Measurements from ENCODE around the gene RHBDL1. TPM values are rescaled to one million over a fixed set of nuclear protein-coding genes. Genes with fewer than 3 reads are reported as not detected.

Gene RHBDL1
- total and polyA plus RNA-seq, 2 of the 8 experiments (the other 6 are each of a cell fraction or from before 2014, with no cell fraction given) = 4.0 to 8.1 TPM

DNA sequence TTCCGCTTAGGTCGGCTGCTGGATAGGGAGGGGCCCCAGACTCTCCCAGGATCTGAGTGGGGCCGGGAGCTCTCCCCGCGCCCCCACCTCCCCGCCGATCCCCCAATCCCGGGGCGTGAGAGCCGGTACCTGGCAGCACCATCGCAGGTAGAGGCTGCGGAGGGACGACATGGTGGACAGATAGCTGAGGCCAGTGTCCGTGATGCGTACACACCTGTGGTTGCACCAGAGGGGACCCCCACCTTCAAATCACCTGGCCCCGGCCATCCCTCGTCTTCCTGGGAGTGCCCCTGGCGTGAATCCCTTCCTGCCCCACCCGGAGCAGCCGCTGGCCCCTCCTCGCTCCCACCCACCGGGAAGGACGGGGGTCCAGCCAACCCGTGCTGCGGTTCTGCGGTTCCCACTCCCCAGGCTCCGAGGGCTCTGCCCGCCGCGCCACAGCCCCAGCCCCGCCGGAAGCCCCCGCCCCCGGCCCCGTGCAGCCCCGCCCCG, 19.4 kb downstream of the RHBDL1 start:
- no peak overlapping the region for H3K4ac ChIP-seq (replicated peaks; ENCODE audit: insufficient read length, low read depth, low read length)
- no peak overlapping the region for H3K23ac ChIP-seq (ENCODE audit: insufficient read length)
- H3K18ac ChIP-seq (ENCODE audit: extremely low read depth, low read length) = no peak overlapping the region
- H3K79me2 ChIP-seq (ENCODE audit: control insufficient read depth in 1 of 2, insufficient read depth in 2 of 2, low read length in 2 of 2) = no peaks in the 10 kb centered on the region
- CTCF ChIA-PET (ENCODE audit: partially characterized antibody) = interaction anchor here (0.8 to 2.3 kb wide), 4 partner anchors 9 to 17 kb away, joined by 3 to 15 read pairs (median 6); no protein-coding TSS in a partner anchor
- H3K4me1 ChIP-seq (replicated peaks in 1 of 4; ENCODE audit: control insufficient read depth in 3 of 4, insufficient read depth in 4 of 4, low read length in 3 of 4) = peaks cover 0 to 13% (median 9%) of the 10 kb centered on the region in 4 experiments; a peak in 4 of 7 replicates
- no peak overlapping the region for H4K5ac ChIP-seq (ENCODE audit: insufficient read length, low read depth, low read length)
- no peak overlapping the region for H2AK5ac ChIP-seq (ENCODE audit: low read depth, low read length)
- no peak overlapping the region; the same call in 1 of the 2 replicates for H4K8ac ChIP-seq (ENCODE audit: extremely low read depth, insufficient read depth, low read length)
- H3K9ac ChIP-seq (replicated peaks in 1 of 4; ENCODE audit: extremely low read depth in 1 of 4, low read depth in 3 of 4, low read length in 3 of 4) = no peak overlapping the region
- WGBS, 2 experiments (ENCODE audit: extremely low coverage in 1 of 2, insufficient coverage in 1 of 2, insufficient read length in 1 of 2, insufficient replicate concordance in 2 of 2, low coverage in 1 of 2, low lambda C conversion rate in 2 of 2, missing lambda C conversion rate in 1 of 2) = 6% methylated on average over 15 of the region's 37 CpGs; no CpG with 5 or more reads in 1 of the 2 experiments
- POLR2A ChIA-PET (ENCODE audit: partially characterized antibody) = interaction anchor here (0.8 to 4.6 kb wide), 13 partner anchors 9 to 125 kb away, joined by 3 to 48 read pairs (median 5); partner anchors contain the start of genes ANTKMT, CCDC78, JMJD8 and METRN
- H3K79me1 ChIP-seq (ENCODE audit: low read depth, low read length) = no peaks in the 10 kb centered on the region
- peak overlapping the region; percentile 48 to 78 (median 50) for H3K4me3 ChIP-seq (ENCODE audit: extremely low read depth in 1 of 4, insufficient read depth in 2 of 4, low read depth in 3 of 4, low read length in 4 of 4)
- FAIRE-seq (no peak), DNase-seq (ENCODE audit: low read depth in 1 of 2, low spot score in 2 of 2) (peak in 1 of 2 experiments; percentile 70)
- peaks cover 7 to 70% (median 47%) of the 10 kb centered on the region in 4 experiments for H3K27me3 ChIP-seq (replicated peaks in 1 of 4; ENCODE audit: control insufficient read depth in 3 of 4, extremely low read depth in 1 of 4, insufficient read depth in 3 of 4, low read length in 3 of 4)
- H3K14ac ChIP-seq (ENCODE audit: insufficient read length) = no peak overlapping the region
- peaks cover 8% of the 10 kb centered on the region; the same call in 1 of the 2 replicates for H3K23me2 ChIP-seq (ENCODE audit: low read depth, low read length)
- no peak overlapping the region for H2BK120ac ChIP-seq (replicated peaks; ENCODE audit: low read depth, low read length)
- H2BK5ac ChIP-seq (ENCODE audit: low read depth, low read length) = no peak overlapping the region
- peak overlapping the region; percentile 87 to 95 for H3K4me2 ChIP-seq (ENCODE audit: insufficient read depth in 1 of 2, low read depth in 2 of 2, low read length in 2 of 2)
- H3K56ac ChIP-seq (replicated peaks; ENCODE audit: insufficient read length, low read depth, low read length) = no peak overlapping the region
- H2BK20ac ChIP-seq (ENCODE audit: low read length) = no peak overlapping the region
- peaks cover 0 to 10% of the 10 kb centered on the region in 2 experiments for H4K20me1 ChIP-seq (replicated peaks in 1 of 2; ENCODE audit: control insufficient read depth in 1 of 2, insufficient read depth in 2 of 2, low read length in 2 of 2)
- H2AFZ ChIP-seq (ENCODE audit: low read length) = no peak overlapping the region
- 0 out of 2 replicates have a peak overlapping the region, but pooled peaks have one; percentile 2 for H2BK12ac ChIP-seq (ENCODE audit: low read depth, low read length)
- no peak overlapping the region for H2BK15ac ChIP-seq (ENCODE audit: low read length)
- H3K9me3 ChIP-seq (ENCODE audit: insufficient read depth in 2 of 2, low read depth in 1 of 2, low read length in 1 of 2) = no peaks in the 10 kb centered on the region
- H3K27ac ChIP-seq (ENCODE audit: low read depth, low read length) = no peak overlapping the region
- H4K91ac ChIP-seq (replicated peaks; ENCODE audit: insufficient read length, low read length) = no peak overlapping the region
- H3K36me3 ChIP-seq (ENCODE audit: control insufficient read depth in 2 of 4, insufficient read depth in 4 of 4, low read length in 3 of 4) = no peaks in the 10 kb centered on the region
- TF ChIP-seq TBP (IDR thresholded peaks at IDR 0.05; ENCODE audit: low read depth, low read length) (no peak), ZNF274 (IDR thresholded peaks at IDR 0.05; ENCODE audit: borderline replicate concordance, extremely low read depth, low read length) (no peak), SUZ12 (IDR thresholded peaks at IDR 0.05; ENCODE audit: low read length) (peak; percentile 20; the same call in 1 of the 2 replicates), RAD21 (IDR thresholded peaks at IDR 0.05 in 1 of 2, conservative IDR thresholded peaks at IDR 0.05 in 1 of 2; ENCODE audit: low read depth in 2 of 2, low read length in 2 of 2) (no peak)
